Sigmoid colon (tissue), 7 donors: ENCODE results near the gene MEGF8. TPM values are rescaled to one million over a fixed set of nuclear protein-coding genes. Genes with fewer than 3 reads are reported as not detected.

Experiments used
- DNase-seq: peaks from one replicate; pipeline ENCODE4 v3.0.0-alpha.2; 2019
- H3K27ac ChIP-seq, 4 donors: fragments of 200-600 bp; sonication (generic); one replicate each; pipeline ENCODE4 v1.5.1; 2016 to 2019; ENCODE audit warnings: mild to moderate bottlenecking in 1 of 4
- H3K27me3 ChIP-seq, 3 donors: fragments of 200-600 bp; sonication (generic); one replicate each; pipeline ENCODE4 v1.5.1; 2019; ENCODE audit warnings: mild to moderate bottlenecking in 1 of 3
- H3K36me3 ChIP-seq, 4 donors: fragments of 200-600 bp; sonication (generic); one replicate each; pipeline ENCODE4 v1.5.1; 2016 to 2019
- H3K4me1 ChIP-seq, 4 donors: fragments of 200-600 bp; sonication (generic); one replicate each; pipeline ENCODE4 v1.5.1; 2017 to 2019
- H3K4me3 ChIP-seq, 4 donors: fragments of 200-600 bp; sonication (generic); one replicate each; pipeline ENCODE4 v1.5.1; 2017 to 2019; ENCODE audit warnings: mild to moderate bottlenecking in 2 of 4, moderate library complexity in 1 of 4
- H3K9me3 ChIP-seq, 4 donors: fragments of 200-600 bp in 3 of 4; sonication (generic) in 3 of 4; one replicate each; pipeline versions ENCODE4 v1.5.1 to v1.6.1; 2013 to 2019
- CTCF ChIP-seq, 4 experiments: fragments of 450-650 bp in 3 of 4; fragments of 200-600 bp in 1 of 4; IDR thresholded peaks; one replicate each; pipeline ENCODE4 v1.5.1; 2016 to 2019; ENCODE audit warnings: antibody characterized with exemption in 4 of 4, mild to moderate bottlenecking in 3 of 4, moderate library complexity in 2 of 4
- EP300 ChIP-seq, 4 donors: sonication (generic); formaldehyde crosslinking; IDR thresholded peaks; one replicate each; pipeline ENCODE4 v1.6.1; 2017; ENCODE audit warnings: antibody characterized with exemption in 4 of 4
- POLR2A ChIP-seq, 2 donors: fragments of 450-650 bp; IDR thresholded peaks; one replicate each; pipeline ENCODE4 v1.6.1; 2016; ENCODE audit warnings: antibody characterized with exemption in 2 of 2, mild to moderate bottlenecking in 2 of 2, moderate library complexity in 2 of 2
- POLR2AphosphoS5 ChIP-seq, 4 donors: sonication (generic); formaldehyde crosslinking; IDR thresholded peaks; one replicate each; pipeline ENCODE4 v1.6.1; 2017; ENCODE audit warnings: antibody characterized with exemption in 4 of 4
- WGBS, 2 donors: extraction: QIAGEN DNeasy Blood & Tissue Kit; methylation state at CpG; one replicate each; pipeline ENCODE4 v1.1.7; 2013; 5-methylcytosine and 5-hydroxymethylcytosine counted together
- intact Hi-C: fragments of 100-400 bp; cut with DNase I; formaldehyde crosslinking; loops from one replicate; pipeline ENCODE4 v1.15.1; 2023
- polyA plus RNA-seq, 3 donors: library from polyadenylated mRNA; stranded (reverse); fragments of 200-250 nt; gene quantifications; one replicate each; pipeline ENCODE4 v1.2.3, GENCODE V29; 2013
- total RNA-seq, 4 donors: library from RNA; depleted of rRNA; stranded (reverse); fragments of >200 nt; gene quantifications; one replicate each; pipeline ENCODE4 v1.1.0, GENCODE V29; 2016
- donor health status: healthy with polysubstance abuse.
- donor health status: Bipolar disorder and iron deficiency.
- donor health status: healthy.

MEGF8 gene
- total and polyA plus RNA-seq, 7 donors = 1.8 to 21.6 (median 5.9) TPM

GRCh38 chr19:42402376-42403116 lies 77.1 kb downstream of the MEGF8 start:
- peaks cover 0 to 25% (median 21%) of the 10 kb centered on the region in 4 donors for H3K4me1 ChIP-seq
- WGBS, 2 donors = 78 to 80% methylated on average over 34 of the region's 34 CpGs
- H3K9me3 ChIP-seq = no peaks in the 10 kb centered on the region
- intact Hi-C loops = no loop called here
- H3K27ac ChIP-seq = peak overlapping the region in 3 of 4 donors; percentile 26 to 64 (median 57)
- no peaks in the 10 kb centered on the region for H3K36me3 ChIP-seq
- TF ChIP-seq EP300 (IDR thresholded peaks at IDR 0.05) (no peak), POLR2A (IDR thresholded peaks at IDR 0.05) (no peak), POLR2AphosphoS5 (IDR thresholded peaks at IDR 0.05) (no peak), CTCF (IDR thresholded peaks at IDR 0.05) (no peak)
- H3K4me3 ChIP-seq = peak overlapping the region; percentile 43 to 72 (median 61)
- H3K27me3 ChIP-seq = no peaks in the 10 kb centered on the region
- DNase-seq = peak; percentile 65

GRCh38 chr19:42403586-42403985 lies 78.2 kb downstream of the MEGF8 start:
- intact Hi-C loops = no loop called here
- H3K4me1 ChIP-seq = peaks cover 0 to 18% (median 16%) of the 10 kb centered on the region in 4 donors
- H3K9me3 ChIP-seq = no peaks in the 10 kb centered on the region
- DNase-seq = no peak
- 96 to 97% methylated on average over 10 of the region's 10 CpGs for WGBS, 2 donors
- TF ChIP-seq POLR2A (IDR thresholded peaks at IDR 0.05) (no peak), CTCF (IDR thresholded peaks at IDR 0.05) (no peak), EP300 (IDR thresholded peaks at IDR 0.05) (no peak), POLR2AphosphoS5 (IDR thresholded peaks at IDR 0.05) (no peak)
- H3K27ac ChIP-seq = no peak overlapping the region
- no peak overlapping the region for H3K4me3 ChIP-seq
- H3K36me3 ChIP-seq = no peaks in the 10 kb centered on the region
- no peaks in the 10 kb centered on the region for H3K27me3 ChIP-seq

- Histone ChIP-seq H3K9me3 (no peaks in the 10 kb centered on the region), H3K27ac (no peak overlapping the region), H3K36me3 (no peaks in the 10 kb centered on the region), H3K27me3 (no peaks in the 10 kb centered on the region), H3K4me3 (no peak overlapping the region), H3K4me1 (peaks cover 0 to 20% (median 15%) of the 10 kb centered on the region in 4 donors)
- no peak for DNase-seq
- TF ChIP-seq CTCF (IDR thresholded peaks at IDR 0.05) = no peak
- no peak for TF ChIP-seq POLR2AphosphoS5 (IDR thresholded peaks at IDR 0.05)
- WGBS, 2 donors = 97 to 98% methylated on average over 11 of the region's 11 CpGs
- intact Hi-C loops = no loop called here
Observed at GRCh38 chr19:42406111-42406510, 80.7 kb downstream of the MEGF8 start.

- 95% methylated on average over 30 of the region's 30 CpGs for WGBS, 2 donors
- Histone ChIP-seq H3K36me3 (no peaks in the 10 kb centered on the region), H3K4me3 (no peak overlapping the region), H3K27me3 (no peaks in the 10 kb centered on the region), H3K4me1 (peaks cover 0 to 9% (median 6%) of the 10 kb centered on the region in 4 donors), H3K27ac (no peak overlapping the region), H3K9me3 (no peaks in the 10 kb centered on the region)
- intact Hi-C loops = no loop called here
- DNase-seq = no peak
- TF ChIP-seq POLR2A (IDR thresholded peaks at IDR 0.05) (no peak), POLR2AphosphoS5 (IDR thresholded peaks at IDR 0.05) (no peak), CTCF (IDR thresholded peaks at IDR 0.05) (no peak), EP300 (IDR thresholded peaks at IDR 0.05) (no peak)
Observed at GRCh38 chr19:42407085-42407815, 81.8 kb downstream of the MEGF8 start.
